K562 (cell line): ENCODE data around the gene BRWD1. TPM values are rescaled to one million over a fixed set of nuclear protein-coding genes. Genes with fewer than 3 reads are reported as not detected.

ENCODE experiments used
- E2F3 ChIP-seq: fragments of 250-450 bp; sonication (Bioruptor Pico); IDR thresholded peaks from 2 replicates; pipeline ENCODE4 v1.4.0; 2020; ENCODE audit warnings: mild to moderate bottlenecking
- EZH2 ChIP-seq: IDR thresholded peaks from 2 replicates; pipeline ENCODE4 v1.6.1; 2012; ENCODE audit warnings: low read depth, mild to moderate bottlenecking, inconsistent platforms, low read length, borderline replicate concordance
- GTF2A2 ChIP-seq: IDR thresholded peaks from 2 replicates; pipeline ENCODE4 v1.6.1; 2016; ENCODE audit warnings: mild to moderate bottlenecking, missing genetic modification characterization, missing compliant biosample characterization
- HNRNPL ChIP-seq: fragments of 200-400 bp; formaldehyde crosslinking; IDR thresholded peaks from 2 replicates; pipeline ENCODE4 v1.6.1; 2017; ENCODE audit warnings: low read depth, mild to moderate bottlenecking, low read length
- KLF16 ChIP-seq: IDR thresholded peaks from 2 replicates; pipeline ENCODE4 v1.6.1; 2016; ENCODE audit warnings: antibody characterized with exemption
- MBD2 ChIP-seq: sonication (generic); IDR thresholded peaks from 2 replicates; pipeline ENCODE4 v1.6.1; 2016; ENCODE audit warnings: low read depth, borderline replicate concordance
- MCM2 ChIP-seq: fragments of 450-650 bp; IDR thresholded peaks from 2 replicates; pipeline ENCODE4 v1.6.1; 2017; ENCODE audit warnings: low read depth, mild to moderate bottlenecking
- NBN ChIP-seq: fragments of 450-650 bp; IDR thresholded peaks from 2 replicates; pipeline ENCODE4 v1.6.1; 2016; ENCODE audit warnings: low read depth, mild to moderate bottlenecking
- NR4A1 ChIP-seq, 2 experiments: fragments of 250-450 bp in 1 of 2; fragments of 450-650 bp in 1 of 2; sonication (Bioruptor Pico) in 1 of 2; IDR thresholded peaks; 2 replicates each; pipeline versions ENCODE4 v1.4.0 to v1.6.1; 2016 to 2020; ENCODE audit warnings: mild to moderate bottlenecking in 2 of 2, missing compliant biosample characterization in 1 of 2, missing genetic modification characterization in 1 of 2, moderate library complexity in 1 of 2
- PHTF2 ChIP-seq: fragments of 250-450 bp; sonication (Bioruptor Pico); IDR thresholded peaks from 2 replicates; pipeline ENCODE4 v1.5.0; 2021; ENCODE audit warnings: mild to moderate bottlenecking
- RHOXF2B ChIP-seq: fragments of 250-450 bp; sonication (Bioruptor Pico); conservative IDR thresholded peaks from 2 replicates; pipeline ENCODE4 v1.5.1; 2021
- SIN3A ChIP-seq, 2 experiments: fragments of 150-350 bp in 1 of 2; IDR thresholded peaks; 2 replicates each; pipeline ENCODE4 v1.6.1; 2011 to 2016; ENCODE audit warnings: borderline replicate concordance in 2 of 2, low read depth in 2 of 2, low read length in 2 of 2, mild to moderate bottlenecking in 2 of 2, moderate library complexity in 2 of 2; ENCODE audit not compliant: control insufficient read depth in 1 of 2
- SMAD4 ChIP-seq: fragments of 250-450 bp; sonication (Bioruptor Pico); conservative IDR thresholded peaks from 2 replicates; pipeline ENCODE4 v1.8.0; 2021; ENCODE audit warnings: inconsistent platforms, mild to moderate bottlenecking, moderate library complexity
- SMARCE1 ChIP-seq: fragments of 450-650 bp; IDR thresholded peaks from 2 replicates; pipeline ENCODE4 v1.7.1; 2016; ENCODE audit warnings: mild to moderate bottlenecking
- TAF7 ChIP-seq: fragments of 450-650 bp; IDR thresholded peaks from 2 replicates; pipeline ENCODE4 v1.6.1; 2016; ENCODE audit warnings: missing genetic modification characterization, missing compliant biosample characterization
- ZNF239 ChIP-seq: fragments of 250-450 bp; sonication (Bioruptor Pico); IDR thresholded peaks from 2 replicates; pipeline ENCODE4 v1.4.0; 2020; ENCODE audit warnings: mild to moderate bottlenecking
- ZNF583 ChIP-seq: fragments of 250-450 bp; sonication (Bioruptor Pico); IDR thresholded peaks from 2 replicates; pipeline ENCODE4 v1.4.0; 2020
- polyA plus RNA-seq, 8 experiments: library from polyadenylated mRNA; depleted of rRNA in 4 of 8; stranded (reverse) in 5 of 8; unstranded in 3 of 8; fragments of >200 nt; fragmentation: Nextera tagmentation in 2 of 8; fragmentation: Illumina TruSeq in 1 of 8; extraction: Ambion mirVana in 2 of 8; extraction: Trizol in 1 of 8; gene quantifications; 2 replicates each; pipeline versions ENCODE4 v1.2.1 to v1.2.3, GENCODE V29; 2011 to 2014; ENCODE audit warnings: inconsistent platforms in 1 of 8, missing spikeins in 1 of 8
- total RNA-seq, 7 experiments: library from RNA; depleted of rRNA in 6 of 7; stranded (reverse); fragments of >200 nt in 6 of 7; fragmentation: Illumina TruSeq in 2 of 7; extraction: Trizol in 2 of 7; gene quantifications; 2 replicates each; pipeline versions ENCODE4 v1.2.1 to v1.2.3, GENCODE V29; 2011 to 2021; ENCODE audit warnings: low replicate concordance in 1 of 7
- TF ChIP-seq, protein P1 (sequence below): fragments of 450-650 bp; formaldehyde crosslinking; IDR thresholded peaks from 2 replicates; pipeline ENCODE4 v1.4.0; 2020; ENCODE audit warnings: mild to moderate bottlenecking, moderate library complexity
- TF ChIP-seq, protein P2 (sequence below), 3 experiments: IDR thresholded peaks in 2 of 3; conservative IDR thresholded peaks in 1 of 3; 2 replicates each; pipeline ENCODE4 v1.5.1; 2011 to 2012; ENCODE audit warnings: low read length in 3 of 3, mild to moderate bottlenecking in 3 of 3, control low read depth in 2 of 3, improper control_type of control experiment in 1 of 3, inconsistent platforms in 1 of 3, low read depth in 1 of 3, mixed read lengths in 1 of 3, moderate library complexity in 1 of 3; ENCODE audit not compliant: insufficient read depth in 2 of 3
- TF ChIP-seq, protein P3 (sequence below): sonication (generic); formaldehyde crosslinking; IDR thresholded peaks from 2 replicates; pipeline ENCODE4 v1.8.0; 2022; ENCODE audit warnings: mild to moderate bottlenecking, missing genetic modification reagents, borderline replicate concordance
- TF ChIP-seq, protein P4 (sequence below): fragments of 450-650 bp; formaldehyde crosslinking; IDR thresholded peaks from 2 replicates; pipeline ENCODE4 v1.4.0; 2020; ENCODE audit warnings: mild to moderate bottlenecking, mixed read lengths

The BRWD1 gene
- total and polyA plus RNA-seq, 9 of the 15 experiments (the other 6 are each of a cell fraction or from before 2014, with no cell fraction given) = 10.1 to 60.2 (median 34.1) TPM

DNA sequence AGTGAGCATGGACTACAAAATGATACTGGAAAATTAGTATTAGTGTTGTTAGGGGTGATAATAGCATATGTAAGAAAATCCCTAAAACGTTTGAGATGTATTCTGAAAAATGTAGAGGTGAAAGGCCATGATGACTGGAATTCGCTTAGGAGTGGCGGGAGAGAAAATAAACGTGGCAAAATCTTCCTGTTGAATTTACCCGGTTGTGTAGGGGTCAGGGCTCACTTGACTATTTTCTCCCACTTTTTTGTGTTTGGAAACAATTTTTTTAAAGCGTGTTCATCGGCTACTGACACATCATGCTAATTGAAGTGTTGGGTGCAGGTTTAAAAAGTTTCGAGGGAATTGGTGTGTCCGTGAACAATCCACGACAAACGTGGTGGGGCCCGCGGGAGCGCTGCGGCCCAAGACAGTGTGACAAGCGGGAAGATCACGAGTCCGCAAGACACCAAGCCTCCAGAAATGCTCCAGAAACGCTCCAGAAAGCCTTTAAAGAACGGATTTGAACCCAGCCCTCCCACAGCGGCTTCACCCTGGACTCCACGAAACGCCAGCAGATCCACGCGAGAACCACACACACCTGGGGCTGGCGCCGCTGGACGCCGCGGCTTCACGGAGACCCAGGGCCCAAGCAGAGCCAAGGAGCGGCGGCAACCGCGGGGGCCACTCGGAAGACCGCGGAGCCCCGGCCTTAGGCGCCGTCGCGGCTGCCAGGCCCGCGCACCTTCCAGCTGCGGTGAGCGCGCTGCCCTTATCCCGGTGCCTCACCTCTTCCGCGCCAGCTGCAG, 130.8 kb downstream of the BRWD1 start (continued):
- 0 out of 2 replicates have a peak, but pooled peaks have one; percentile 33 for TF ChIP-seq GTF2A2 (tag)
- no peak for TF ChIP-seq EZH2
- no peak for TF ChIP-seq ZNF239 (CRISPR knock-in tag)
- no peak for TF ChIP-seq MCM2
- no peak for TF ChIP-seq MBD2
- no peak for TF ChIP-seq RHOXF2B (CRISPR knock-in tag)
- TF ChIP-seq NBN = no peak; the same call in 1 of the 2 replicates
- TF ChIP-seq, protein P1, sequence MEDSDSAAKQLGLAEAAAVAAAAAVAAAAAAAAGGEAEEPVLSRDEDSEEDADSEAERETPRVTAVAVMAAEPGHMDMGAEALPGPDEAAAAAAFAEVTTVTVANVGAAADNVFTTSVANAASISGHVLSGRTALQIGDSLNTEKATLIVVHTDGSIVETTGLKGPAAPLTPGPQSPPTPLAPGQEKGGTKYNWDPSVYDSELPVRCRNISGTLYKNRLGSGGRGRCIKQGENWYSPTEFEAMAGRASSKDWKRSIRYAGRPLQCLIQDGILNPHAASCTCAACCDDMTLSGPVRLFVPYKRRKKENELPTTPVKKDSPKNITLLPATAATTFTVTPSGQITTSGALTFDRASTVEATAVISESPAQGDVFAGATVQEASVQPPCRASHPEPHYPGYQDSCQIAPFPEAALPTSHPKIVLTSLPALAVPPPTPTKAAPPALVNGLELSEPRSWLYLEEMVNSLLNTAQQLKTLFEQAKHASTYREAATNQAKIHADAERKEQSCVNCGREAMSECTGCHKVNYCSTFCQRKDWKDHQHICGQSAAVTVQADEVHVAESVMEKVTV (CRISPR knock-in tag) = no peak
- no peak for TF ChIP-seq NR4A1 (CRISPR knock-in tag; IDR thresholded peaks at IDR 0.05)
- no peak; the same call in 1 of the 2 replicates for TF ChIP-seq NR4A1 (tag; IDR thresholded peaks at IDR 0.05)
- TF ChIP-seq, protein P2, sequence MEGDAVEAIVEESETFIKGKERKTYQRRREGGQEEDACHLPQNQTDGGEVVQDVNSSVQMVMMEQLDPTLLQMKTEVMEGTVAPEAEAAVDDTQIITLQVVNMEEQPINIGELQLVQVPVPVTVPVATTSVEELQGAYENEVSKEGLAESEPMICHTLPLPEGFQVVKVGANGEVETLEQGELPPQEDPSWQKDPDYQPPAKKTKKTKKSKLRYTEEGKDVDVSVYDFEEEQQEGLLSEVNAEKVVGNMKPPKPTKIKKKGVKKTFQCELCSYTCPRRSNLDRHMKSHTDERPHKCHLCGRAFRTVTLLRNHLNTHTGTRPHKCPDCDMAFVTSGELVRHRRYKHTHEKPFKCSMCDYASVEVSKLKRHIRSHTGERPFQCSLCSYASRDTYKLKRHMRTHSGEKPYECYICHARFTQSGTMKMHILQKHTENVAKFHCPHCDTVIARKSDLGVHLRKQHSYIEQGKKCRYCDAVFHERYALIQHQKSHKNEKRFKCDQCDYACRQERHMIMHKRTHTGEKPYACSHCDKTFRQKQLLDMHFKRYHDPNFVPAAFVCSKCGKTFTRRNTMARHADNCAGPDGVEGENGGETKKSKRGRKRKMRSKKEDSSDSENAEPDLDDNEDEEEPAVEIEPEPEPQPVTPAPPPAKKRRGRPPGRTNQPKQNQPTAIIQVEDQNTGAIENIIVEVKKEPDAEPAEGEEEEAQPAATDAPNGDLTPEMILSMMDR (IDR thresholded peaks at IDR 0.05 in 2 of 3, conservative IDR thresholded peaks at IDR 0.05 in 1 of 3; ENCODE audit: insufficient read depth in 2 of 3, low read depth in 1 of 3, low read length in 3 of 3) = no peak
- TF ChIP-seq HNRNPL = 0 out of 2 replicates have a peak, but pooled peaks have one; percentile 12
- TF ChIP-seq SIN3A (IDR thresholded peaks at IDR 0.05; ENCODE audit: borderline replicate concordance in 2 of 2, control insufficient read depth in 1 of 2, low read depth in 2 of 2, low read length in 2 of 2) = no peak
- no peak for TF ChIP-seq ZNF583 (CRISPR knock-in tag)
- 0 out of 2 replicates have a peak, but pooled peaks have one; percentile 35 for TF ChIP-seq SMARCE1
- no peak for TF ChIP-seq TAF7
- TF ChIP-seq SMAD4 (CRISPR knock-in tag) = peak; percentile 71; the same call in 1 of the 2 replicates
- TF ChIP-seq, protein P3, sequence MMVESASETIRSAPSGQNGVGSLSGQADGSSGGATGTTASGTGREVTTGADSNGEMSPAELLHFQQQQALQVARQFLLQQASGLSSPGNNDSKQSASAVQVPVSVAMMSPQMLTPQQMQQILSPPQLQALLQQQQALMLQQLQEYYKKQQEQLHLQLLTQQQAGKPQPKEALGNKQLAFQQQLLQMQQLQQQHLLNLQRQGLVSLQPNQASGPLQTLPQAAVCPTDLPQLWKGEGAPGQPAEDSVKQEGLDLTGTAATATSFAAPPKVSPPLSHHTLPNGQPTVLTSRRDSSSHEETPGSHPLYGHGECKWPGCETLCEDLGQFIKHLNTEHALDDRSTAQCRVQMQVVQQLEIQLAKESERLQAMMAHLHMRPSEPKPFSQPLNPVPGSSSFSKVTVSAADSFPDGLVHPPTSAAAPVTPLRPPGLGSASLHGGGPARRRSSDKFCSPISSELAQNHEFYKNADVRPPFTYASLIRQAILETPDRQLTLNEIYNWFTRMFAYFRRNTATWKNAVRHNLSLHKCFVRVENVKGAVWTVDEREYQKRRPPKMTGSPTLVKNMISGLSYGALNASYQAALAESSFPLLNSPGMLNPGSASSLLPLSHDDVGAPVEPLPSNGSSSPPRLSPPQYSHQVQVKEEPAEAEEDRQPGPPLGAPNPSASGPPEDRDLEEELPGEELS (CRISPR knock-in tag) = peak; percentile 91; the same call in 1 of the 2 replicates
- TF ChIP-seq E2F3 (CRISPR knock-in tag) = no peak
- TF ChIP-seq, protein P4, sequence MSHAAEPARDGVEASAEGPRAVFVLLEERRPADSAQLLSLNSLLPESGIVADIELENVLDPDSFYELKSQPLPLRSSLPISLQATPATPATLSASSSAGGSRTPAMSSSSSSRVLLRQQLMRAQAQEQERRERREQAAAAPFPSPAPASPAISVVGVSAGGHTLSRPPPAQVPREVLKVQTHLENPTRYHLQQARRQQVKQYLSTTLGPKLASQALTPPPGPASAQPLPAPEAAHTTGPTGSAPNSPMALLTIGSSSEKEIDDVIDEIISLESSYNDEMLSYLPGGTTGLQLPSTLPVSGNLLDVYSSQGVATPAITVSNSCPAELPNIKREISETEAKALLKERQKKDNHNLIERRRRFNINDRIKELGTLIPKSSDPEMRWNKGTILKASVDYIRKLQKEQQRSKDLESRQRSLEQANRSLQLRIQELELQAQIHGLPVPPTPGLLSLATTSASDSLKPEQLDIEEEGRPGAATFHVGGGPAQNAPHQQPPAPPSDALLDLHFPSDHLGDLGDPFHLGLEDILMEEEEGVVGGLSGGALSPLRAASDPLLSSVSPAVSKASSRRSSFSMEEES = 0 out of 2 replicates have a peak, but pooled peaks have one; percentile 7
- no peak for TF ChIP-seq KLF16
- TF ChIP-seq PHTF2 (CRISPR knock-in tag) = no peak; the same call in 1 of the 2 replicates
